HG03175 (cell line): Measurements from ENCODE around the gene NPTXR.

Experiments
- ATAC-seq: cut with Tn5 transposase; IDR thresholded peaks from one replicate; pipeline ENCODE4 v1.9.1; 2021; ENCODE audit warnings: mild to moderate bottlenecking, moderate library complexity; ENCODE audit not compliant: unreplicated experiment

The NPTXR gene

GRCh38 chr22:38843657-38844314 lies at the start of gene NPTXR:
NPTXR (minus strand) TSS chr22:38844028.
- no peak for ATAC-seq

GRCh38 chr22:38891256-38891655 lies 47.4 kb upstream of the NPTXR start:
- no peak for ATAC-seq

GRCh38 chr22:38890377-38890776 lies 46.5 kb upstream of the NPTXR start:
- no peak for ATAC-seq

- ATAC-seq, result no peak
Observed at GRCh38 chr22:38886333-38886732, 42.5 kb upstream of the NPTXR start.

GRCh38 chr22:38882972-38883622 lies 39.3 kb upstream of the NPTXR start:
- ATAC-seq, result no peak

- no peak for ATAC-seq
Observed at GRCh38 chr22:38881997-38882879, 38.4 kb upstream of the NPTXR start.

GRCh38 chr22:38881464-38881871 lies 37.6 kb upstream of the NPTXR start:
- no peak for ATAC-seq

- ATAC-seq, result no peak
Observed at GRCh38 chr22:38879961-38880360, 36.1 kb upstream of the NPTXR start.

GRCh38 chr22:38879108-38879729 lies 35.4 kb upstream of the NPTXR start:
- no peak for ATAC-seq

GRCh38 chr22:38878001-38878400 lies 34.2 kb upstream of the NPTXR start:
- no peak for ATAC-seq

GRCh38 chr22:38874529-38875222 lies 30.8 kb upstream of the NPTXR start:
- no peak for ATAC-seq

- ATAC-seq, result no peak
Observed at GRCh38 chr22:38873469-38874411, 29.9 kb upstream of the NPTXR start.

- ATAC-seq, result no peak
Observed at GRCh38 chr22:38872831-38873248, 29.0 kb upstream of the NPTXR start.

GRCh38 chr22:38872172-38872830 lies 28.5 kb upstream of the NPTXR start, which contains the start of gene CBX6:
CBX6 (minus strand) TSS chr22:38872216; CDS start chr22:38872190, 26 bp downstream.
- peak; percentile 66 for ATAC-seq

- peak; percentile 6 for ATAC-seq
Observed at GRCh38 chr22:38871360-38872171, 27.7 kb upstream of the NPTXR start.

- no peak for ATAC-seq
Observed at GRCh38 chr22:38870791-38871359, 27.0 kb upstream of the NPTXR start.

GRCh38 chr22:38870312-38870741 lies 26.5 kb upstream of the NPTXR start:
- no peak for ATAC-seq

- ATAC-seq, result no peak
Observed at GRCh38 chr22:38869663-38870062, 25.8 kb upstream of the NPTXR start.
